GM19351 (cell line): Measurements from ENCODE around the gene DHX34.
"Not testable (repeated sequence)": the region's sequence is repeated elsewhere in the genome, so short reads cannot be mapped to it uniquely, and the experiment has no call there.

Experiments used
- ATAC-seq: cut with Tn5 transposase; IDR thresholded peaks from one replicate; pipeline ENCODE4 v1.9.1; 2021; ENCODE audit warnings: mild to moderate bottlenecking, moderate library complexity; ENCODE audit not compliant: unreplicated experiment

Gene DHX34

DNA sequence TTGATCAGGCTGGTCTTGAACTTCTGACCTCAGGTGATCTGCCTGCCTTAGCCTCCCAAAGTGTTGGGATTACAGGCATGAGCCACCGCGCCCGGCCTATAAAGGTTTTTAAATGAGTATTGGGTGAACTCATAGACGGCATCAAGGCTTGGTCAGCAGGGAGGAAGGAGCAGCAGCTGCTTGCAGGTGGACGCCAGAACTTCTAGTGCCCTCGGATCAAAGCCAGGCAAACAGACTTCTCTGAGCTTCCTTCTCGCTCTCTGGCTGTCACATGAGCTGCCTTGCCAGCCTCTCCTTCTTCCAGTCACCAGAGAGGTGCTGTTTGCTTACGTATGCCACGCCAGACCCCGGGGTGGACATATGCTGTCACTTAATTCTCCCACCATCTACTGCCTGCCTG, 16.3 kb downstream of the DHX34 start:
- ATAC-seq, result not testable (repeated sequence)

DNA sequence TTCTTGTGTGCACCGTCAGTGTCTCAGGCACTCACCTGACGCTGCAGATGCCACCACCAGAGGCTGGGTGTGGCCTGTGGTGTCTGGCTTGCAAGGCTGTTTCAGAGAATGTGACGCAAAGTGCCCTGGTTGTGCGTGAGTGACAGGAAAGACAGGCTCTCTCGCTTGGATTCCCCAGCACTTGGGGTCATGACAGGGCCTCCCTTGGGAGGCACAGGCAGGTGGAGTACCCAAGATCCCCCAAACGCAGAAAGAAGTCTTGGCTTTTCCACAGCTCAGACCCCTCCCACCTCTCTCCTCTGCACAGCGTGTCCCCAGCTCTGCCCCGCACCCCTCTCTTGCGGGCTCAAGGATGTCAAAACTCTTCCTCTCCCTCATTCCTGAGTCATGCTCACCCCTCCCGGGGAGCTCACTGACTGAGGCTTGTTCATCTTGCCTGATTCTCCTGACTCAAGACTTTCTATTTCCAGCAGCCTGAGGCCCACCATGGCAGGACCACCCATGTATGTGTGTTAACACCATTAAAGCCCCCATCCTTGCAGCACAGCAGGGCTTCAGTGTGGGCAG, 21.0 kb downstream of the DHX34 start:
- ATAC-seq, result no peak

DNA sequence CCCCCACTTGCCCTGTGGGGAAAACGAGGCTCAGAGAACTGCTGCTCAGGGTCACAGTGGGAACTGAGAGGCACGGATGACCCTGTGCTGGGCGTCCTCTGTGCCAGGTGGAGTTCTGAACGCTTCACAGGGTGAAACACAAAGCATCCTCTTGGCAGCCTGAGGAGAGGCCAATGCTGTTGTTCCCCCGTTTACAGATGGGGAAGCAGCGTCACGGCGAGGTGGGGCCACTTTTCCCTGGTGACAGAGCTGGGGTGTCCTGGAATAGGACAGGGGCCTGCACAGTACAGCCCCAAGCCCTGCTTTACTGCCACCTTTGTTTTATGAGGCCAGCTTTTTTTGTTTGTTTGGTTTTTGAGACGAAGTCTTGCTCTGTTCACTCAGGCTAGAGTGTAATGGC, 22.1 kb downstream of the DHX34 start:
- no peak for ATAC-seq

DNA sequence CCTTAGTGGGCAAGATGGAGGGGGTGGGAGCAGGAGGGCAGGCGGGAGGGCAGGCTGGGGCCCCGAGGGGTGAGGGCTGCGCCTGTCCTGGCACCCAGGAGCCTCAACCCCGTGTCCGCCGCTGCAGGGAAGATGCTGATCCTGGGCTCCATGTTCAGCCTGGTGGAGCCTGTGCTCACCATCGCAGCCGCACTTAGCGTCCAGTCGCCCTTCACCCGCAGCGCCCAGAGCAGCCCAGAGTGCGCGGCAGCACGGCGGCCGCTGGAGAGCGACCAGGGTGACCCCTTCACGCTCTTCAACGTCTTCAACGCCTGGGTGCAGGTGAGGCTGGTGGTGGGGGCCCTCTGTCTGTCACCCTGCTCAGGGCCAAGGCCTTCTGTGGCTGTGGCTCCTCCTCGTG, 23.5 kb downstream of the DHX34 start:
- ATAC-seq, result no peak

DNA sequence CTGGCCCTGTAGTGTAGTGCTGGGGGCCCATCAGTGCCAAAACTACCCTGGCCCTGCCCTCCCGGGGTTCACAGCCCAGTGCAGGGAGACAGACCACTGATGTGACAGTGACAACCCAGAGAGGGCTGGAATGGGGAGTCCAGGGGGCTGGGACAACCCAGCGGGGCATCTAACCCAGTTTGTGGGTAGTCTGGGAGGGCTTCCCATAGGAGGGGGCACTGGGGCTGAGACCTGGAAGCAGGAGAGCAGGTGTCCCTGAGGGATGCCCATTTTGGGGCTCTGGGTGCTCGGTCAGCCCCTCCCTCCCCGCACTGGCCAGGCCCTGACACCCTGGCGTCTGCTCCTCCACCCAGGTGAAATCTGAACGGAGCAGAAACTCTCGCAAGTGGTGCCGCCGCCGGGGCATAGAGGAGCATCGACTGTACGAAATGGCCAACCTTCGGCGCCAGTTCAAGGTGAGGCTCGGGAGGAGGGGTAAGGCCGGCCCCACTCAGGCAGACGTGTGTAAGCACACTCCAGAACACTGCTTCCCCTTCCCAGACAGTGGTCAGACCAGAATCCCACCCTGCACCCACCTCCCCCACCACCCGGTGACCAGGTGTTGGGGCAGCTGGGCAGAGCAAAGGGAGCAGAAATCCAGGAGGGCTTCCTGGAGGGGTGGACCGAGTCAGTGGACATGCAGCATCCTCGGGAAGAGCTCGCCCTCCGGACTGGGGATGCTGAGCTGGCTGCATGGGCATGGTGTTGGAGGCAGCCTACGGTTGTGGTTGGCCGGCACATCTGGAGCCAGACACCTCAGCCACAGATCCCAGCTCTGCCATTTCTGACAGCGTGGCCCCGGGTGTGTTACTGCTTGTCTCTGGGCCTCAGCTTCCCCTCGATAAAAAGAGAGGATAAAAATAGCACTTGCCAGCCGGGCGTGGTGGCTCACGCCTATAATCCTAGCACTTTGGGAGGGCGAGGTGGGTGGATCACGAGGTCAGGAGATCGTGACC, 24.4 kb downstream of the DHX34 start:
- ATAC-seq, result no peak

DNA sequence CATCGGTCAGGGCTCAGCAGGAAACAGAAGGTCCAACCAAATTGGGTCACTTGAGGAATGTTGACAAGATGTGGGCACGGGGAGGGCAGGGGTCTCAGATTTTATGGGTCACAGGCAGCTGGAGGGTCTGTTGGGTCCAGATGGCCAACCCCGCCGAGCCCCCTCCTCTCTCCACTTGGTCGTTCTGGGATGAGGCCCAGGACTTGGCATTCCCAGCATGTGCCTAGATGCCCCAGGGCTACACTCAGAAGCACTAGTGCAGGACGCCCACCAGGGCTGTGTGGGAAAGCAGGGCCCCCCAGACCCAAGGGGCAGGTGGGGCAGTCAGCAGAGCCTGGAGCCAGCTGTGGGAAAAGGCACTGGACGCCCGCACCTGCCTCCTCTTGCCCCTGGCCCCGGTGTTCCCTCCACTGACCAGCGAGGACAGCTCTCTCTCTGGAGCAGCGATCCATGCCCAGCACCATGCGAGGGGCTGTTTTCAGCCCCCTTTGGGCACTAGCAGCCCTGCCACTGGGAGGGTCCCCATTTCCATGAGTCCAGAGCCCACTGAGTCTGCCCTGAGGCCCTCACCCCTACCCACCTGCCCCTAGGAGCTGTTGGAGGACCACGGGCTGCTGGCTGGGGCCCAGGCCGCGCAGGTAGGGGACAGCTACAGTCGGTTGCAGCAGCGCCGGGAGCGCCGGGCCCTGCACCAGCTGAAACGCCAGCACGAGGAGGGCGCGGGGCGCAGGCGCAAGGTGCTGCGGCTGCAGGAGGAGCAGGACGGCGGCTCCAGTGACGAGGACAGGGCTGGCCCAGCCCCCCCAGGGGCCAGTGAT, 26.0 kb downstream of the DHX34 start:
- ATAC-seq, result no peak

DNA sequence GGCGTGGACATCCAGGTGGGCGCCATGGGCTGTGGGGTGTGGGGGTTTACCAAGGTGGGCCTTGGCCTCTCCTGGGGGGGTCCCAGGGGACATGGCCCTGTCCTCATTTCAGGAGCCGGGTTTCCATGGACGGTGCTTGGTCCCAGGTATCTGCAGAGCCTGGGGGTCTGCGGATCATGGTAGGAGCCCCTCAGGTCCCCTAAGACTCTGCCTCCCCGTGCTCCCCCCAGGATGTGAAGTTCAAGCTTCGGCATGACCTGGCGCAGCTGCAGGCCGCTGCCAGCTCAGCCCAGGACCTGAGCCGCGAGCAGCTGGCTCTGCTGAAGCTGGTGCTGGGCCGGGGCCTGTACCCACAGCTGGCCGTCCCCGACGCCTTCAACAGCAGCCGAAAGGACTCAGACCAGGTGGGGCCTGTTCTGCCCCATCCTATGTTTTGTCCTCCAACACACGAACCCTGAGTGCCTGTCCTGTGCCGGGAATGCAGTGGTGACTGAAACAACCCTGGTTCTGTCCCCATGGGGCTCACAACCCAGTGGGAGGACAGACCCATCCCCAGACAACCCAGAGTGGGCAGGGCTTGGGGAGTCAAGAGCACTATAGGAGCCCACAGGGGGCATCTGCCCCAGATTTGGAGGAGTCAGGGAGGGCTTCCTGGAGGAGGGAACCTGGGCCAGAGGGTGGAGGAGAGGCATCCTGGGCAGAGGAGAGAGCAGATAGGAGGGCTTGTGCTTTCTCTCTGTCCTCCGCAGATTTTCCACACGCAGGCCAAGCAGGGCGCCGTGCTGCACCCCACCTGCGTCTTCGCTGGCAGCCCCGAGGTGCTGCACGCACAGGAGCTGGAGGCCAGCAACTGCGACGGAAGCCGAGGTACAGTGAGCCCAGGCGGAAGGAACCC, 26.8 kb downstream of the DHX34 start:
- no peak for ATAC-seq

DNA sequence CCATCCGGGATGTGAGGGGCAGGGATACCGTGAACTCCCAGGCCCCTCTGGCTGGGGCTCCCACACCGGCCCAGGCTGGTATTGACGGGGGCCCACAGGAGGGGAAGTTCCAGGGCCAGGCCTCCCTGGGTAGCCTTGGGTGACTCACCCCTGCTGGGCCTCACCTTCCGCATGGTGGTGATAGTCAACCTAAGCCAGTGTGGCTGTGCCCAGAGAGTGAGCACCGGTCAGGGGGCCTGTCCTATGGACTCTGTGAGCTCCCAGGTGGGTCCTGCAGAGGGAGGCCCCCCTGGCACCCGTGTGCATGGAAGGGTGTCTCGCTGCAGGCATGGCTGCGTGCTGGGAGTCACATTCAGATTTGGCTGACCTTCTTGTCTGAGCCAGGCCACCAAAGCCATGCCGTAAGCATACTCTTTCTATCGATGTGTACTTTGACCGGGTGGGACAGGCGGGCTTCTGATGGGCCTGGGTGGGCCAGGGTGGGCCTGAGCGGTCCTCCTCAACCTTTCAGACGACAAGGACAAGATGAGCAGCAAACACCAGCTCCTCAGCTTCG, 27.6 kb downstream of the DHX34 start:
- no peak for ATAC-seq

DNA sequence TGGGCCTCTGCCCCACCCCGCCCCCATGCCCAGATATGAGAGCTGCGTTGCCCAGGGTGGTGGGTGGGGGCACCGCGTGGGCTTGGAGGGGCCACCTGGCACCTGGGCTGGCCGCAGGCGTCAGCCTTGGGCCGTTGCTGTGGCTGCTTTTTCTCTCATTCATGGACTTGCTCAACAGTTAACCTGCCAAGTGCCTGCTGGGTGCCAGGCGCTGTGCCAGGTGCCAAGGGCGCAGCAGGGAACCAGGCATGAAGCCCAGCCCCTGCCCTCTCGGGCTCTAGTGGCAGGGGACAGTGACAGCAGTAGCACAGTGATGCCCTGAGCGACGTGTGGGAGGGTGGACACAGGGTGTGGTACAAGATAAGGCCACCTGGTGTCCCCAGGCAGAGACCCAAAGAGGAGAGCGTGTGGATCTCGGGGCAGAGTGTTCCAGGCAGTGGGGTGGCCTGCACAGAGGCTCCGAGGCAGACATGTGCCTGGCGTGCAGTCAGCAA, 28.1 kb downstream of the DHX34 start:
- ATAC-seq, result no peak

DNA sequence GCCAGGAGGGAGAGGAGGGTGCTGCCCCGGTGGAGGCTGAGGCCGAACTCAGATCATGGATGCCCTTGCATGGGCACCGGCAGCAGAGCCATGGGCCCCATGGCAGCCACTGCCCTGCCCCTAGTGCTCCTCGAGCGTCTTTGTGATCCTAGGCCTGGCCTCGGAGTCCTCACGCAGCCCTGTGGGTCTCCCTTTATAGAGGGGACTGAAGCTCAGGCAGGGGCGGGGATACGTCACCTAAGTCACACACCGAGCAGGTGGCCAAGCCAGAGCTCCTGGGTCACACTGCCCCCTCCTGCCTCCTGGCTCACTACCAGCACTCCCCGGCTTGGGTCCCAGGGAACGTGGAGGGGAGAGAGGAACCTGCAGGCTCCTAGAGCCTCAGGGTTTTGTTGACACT, 28.7 kb downstream of the DHX34 start:
- ATAC-seq, result no peak

DNA sequence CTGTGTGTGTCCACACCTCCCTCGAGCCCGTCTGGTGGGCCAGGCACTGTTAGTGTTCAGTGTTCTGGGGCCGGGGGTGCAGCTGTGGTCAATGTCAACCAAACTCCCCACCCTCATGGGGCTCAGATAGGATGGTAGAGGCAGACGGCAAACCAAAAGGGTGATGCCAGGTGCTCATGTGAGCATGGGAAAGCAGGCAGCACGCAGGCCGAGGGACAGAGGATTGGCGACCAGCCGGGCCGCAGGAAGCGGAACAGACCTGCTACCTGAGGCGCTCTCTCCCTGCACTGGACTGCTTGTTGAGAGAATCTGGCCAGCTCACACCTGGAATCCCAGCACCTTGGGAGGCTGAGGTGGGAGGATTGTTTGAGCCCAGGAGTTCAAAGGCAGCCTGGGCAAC, 29.1 kb downstream of the DHX34 start:
- ATAC-seq, result no peak

DNA sequence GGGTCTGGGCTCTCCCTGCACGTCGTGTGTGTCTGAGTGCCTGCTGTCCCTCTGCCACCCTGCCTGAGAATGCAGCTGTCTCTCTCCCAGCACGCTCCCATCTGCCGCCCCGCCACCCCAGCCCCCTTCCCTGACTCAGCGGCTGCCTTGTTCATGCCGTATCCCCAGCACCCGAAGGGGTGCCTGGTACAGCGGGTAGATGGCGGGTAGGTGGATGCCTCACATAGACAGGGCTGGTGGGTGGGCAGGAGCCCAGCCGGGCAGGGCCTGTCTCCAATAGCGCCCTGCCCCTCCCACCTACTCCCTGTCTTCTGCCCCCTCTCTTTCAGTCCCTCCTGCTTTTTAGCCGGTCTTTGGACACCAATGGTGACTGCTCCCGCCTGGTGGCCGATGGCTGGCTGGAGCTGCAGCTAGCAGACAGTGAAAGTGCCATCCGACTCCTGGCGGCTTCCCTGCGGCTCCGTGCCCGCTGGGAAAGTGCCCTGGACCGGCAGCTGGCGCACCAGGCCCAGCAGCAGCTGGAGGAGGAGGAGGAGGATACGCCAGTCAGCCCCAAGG, 30.3 kb downstream of the DHX34 start:
- ATAC-seq, result no peak

DNA sequence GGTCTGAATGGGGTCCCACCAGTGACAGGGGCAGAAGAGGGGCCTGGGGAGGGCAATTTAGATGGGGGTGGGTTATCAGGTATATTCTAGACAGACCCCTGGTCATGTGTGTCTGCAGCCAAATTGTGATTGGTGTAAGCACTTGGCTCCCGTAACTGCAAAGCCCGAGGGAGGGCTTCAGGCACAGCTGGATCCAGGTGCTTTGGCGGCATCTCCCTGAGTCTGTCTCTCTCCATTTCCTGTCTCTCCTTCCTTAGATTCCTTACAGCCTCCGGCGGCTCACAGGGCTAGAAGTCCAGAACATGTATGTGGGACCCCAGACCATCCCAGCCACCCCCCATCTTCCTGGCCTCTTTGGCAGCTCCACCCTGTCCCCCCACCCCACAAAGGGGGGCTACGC, 31.4 kb downstream of the DHX34 start:
- no peak for ATAC-seq

DNA sequence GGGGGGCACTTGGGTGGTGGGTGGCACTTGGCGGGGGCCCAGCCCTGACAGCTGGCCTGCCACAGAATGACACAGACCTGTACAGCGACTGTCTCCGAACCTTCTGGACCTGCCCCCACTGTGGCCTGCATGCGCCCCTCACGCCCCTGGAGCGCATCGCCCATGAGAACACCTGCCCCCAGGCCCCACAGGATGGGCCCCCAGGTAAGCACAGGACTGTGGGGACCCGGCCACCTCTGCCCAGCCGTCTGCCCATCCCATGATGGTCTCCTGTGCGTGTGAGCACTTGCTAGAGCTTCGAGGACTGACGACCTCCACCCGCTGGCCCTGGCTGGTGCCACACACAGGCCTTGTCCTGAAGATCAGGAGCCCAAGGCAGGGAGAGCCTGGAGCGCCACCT, 32.0 kb downstream of the DHX34 start:
- ATAC-seq, result no peak

DNA sequence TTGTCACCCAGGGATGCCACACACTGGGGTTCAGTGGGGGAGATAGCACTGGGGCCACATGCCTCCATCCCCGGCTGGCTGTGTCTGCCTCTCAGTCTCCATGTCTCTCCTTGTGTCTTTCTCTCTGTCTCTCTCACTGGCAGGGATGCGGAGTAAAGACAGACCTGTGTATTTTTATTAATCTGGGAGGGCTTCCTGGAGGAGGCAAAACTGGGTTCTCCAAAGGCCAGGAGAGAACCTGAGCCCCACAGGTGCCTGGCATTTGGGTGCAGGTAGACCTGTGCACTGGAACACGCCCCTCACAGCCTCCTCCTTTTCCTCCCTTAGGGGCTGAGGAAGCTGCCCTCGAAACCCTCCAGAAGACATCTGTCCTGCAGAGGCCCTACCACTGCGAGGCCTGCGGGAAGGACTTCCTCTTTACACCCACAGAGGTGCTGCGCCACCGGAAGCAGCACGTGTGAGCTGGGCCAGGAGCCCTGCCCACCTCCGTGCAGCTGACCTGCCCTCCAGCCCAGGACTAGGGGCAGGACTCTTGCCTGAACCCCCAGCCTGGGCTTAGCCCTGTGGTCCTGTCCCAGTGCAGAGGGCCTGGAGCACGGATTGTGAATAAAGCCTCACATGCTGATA, 32.7 kb downstream of the DHX34 start:
- no peak for ATAC-seq

DNA sequence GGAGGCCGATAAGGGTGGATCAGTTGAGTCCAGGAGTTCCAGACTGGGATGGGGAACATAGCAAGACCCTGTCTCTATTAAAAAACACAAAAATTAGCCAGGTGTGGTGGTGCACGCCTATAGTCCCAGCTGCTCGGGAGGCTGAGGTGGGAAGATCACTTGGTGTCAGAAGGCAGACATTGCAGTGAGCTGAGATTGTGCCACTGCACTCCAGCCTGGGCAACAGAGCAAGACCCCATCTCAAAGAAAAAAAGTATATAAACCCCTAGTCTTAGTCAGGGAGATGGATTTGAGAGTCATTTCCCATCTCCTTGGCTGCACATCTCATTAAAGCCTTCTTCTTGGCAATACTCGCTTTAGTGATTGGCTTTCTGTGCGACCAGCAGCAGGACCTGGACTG, 34.8 kb downstream of the DHX34 start:
- ATAC-seq, result not testable (repeated sequence)

DNA sequence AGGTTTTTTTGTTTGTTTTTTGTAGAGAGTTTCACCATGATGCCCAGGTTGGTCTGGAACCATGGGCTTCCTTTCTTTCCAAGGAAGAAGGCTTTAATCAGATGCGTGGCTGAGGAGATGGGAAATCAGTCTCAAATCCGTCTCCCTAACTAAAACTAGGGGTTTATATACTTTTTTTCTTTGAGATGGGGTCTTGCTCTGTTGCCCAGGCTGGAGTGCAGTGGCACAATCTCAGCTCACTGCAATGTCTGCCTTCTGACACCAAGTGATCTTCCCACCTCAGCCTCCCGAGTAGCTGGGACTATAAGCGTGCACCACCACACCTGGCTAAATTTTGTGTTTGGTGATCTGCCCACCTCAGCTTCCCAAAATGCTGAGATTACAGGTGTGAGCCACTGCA, 35.4 kb downstream of the DHX34 start:
- not testable (repeated sequence) for ATAC-seq

DNA sequence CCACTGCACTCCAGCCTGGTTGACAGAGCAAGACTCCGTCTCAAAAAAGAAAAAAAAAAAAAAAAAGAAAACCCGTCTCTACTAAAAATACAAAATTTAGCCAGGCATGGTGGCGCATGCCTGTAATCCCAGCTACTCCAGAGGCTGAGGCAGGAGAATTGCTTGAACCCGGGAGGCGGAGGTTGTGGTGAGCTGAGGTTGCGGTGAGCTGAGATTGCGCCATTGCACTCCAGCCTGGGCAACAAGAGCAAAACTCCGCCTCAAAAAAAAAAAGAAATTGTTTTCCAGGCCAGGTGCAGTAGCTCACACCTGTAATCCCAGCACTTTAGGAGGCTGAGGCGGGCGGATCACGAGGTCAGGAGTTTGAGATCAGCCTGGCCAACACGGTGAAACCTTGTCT, 37.5 kb downstream of the DHX34 start:
- ATAC-seq, result not testable (repeated sequence)

DNA sequence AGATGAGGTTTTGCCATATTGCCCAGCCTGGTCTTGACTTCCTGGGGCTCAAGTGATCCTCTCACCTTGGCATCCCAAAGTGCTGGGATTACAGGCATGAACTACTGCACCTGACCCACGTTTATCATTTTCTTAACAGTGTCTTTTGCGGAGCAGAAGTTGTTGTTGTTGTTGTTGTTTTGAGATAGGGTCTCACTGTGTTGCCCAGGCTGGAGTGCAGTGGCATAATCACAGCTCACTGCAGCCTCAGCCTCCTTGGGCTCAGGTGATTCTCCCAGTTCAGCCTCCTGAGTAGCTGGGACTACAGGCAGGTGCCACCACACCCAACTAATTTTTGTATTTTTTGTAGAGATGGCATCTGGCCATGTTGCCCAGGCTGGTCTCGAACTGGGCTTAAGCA, 38.5 kb downstream of the DHX34 start:
- not testable (repeated sequence) for ATAC-seq
